NCI-H2196 treated with DMSO at 0.1 percent for 48 hours (cell line): ENCODE results near the gene ZCWPW1.

Experiments used
- DNase-seq: peaks from one replicate; lab custom pipeline; 2025; ENCODE audit not compliant: unreplicated experiment; lab: John Stamatoyannopoulos, UW

The ZCWPW1 gene

DNA sequence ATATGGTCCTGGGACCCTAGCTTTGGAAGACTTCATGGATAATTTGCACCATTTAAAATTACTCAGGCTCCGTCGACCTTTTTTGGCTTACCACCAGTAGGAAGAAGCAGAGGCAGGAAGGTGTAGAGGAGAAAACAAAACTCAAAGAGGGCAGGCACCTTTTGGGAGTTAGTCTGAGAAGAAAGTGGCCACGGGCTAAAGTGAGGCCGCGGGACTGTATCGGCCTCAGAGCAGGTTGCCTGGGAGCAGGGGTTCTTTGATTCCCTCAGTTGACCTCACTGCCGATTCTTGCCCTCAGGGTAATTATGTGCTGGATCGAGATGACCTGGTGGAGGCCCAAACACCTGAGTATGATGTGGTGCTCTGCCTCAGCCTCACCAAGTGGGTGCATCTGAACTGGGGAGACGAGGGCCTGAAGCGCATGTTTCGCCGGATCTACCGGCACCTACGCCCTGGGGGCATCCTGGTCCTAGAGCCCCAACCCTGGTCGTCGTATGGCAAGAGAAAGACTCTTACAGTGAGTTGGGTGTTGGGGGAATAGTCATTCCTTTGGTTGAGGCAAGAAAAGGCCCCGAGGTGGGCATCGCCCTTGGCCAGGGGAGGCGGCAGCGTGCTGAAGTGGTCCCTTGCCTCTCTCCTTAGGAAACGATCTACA is 4.2 kb upstream of the ZCWPW1 start:
- DNase-seq, result no peak

GRCh38 chr7:100432053-100432452 is 3.5 kb upstream of the ZCWPW1 start:
- DNase-seq, result no peak

- DNase-seq, result no peak
These were observed 2.8 kb upstream of the ZCWPW1 start for GRCh38 chr7:100431286-100431735.

- no peak for DNase-seq
These were observed 2.2 kb upstream of the ZCWPW1 start for GRCh38 chr7:100430493-100431285.

DNA sequence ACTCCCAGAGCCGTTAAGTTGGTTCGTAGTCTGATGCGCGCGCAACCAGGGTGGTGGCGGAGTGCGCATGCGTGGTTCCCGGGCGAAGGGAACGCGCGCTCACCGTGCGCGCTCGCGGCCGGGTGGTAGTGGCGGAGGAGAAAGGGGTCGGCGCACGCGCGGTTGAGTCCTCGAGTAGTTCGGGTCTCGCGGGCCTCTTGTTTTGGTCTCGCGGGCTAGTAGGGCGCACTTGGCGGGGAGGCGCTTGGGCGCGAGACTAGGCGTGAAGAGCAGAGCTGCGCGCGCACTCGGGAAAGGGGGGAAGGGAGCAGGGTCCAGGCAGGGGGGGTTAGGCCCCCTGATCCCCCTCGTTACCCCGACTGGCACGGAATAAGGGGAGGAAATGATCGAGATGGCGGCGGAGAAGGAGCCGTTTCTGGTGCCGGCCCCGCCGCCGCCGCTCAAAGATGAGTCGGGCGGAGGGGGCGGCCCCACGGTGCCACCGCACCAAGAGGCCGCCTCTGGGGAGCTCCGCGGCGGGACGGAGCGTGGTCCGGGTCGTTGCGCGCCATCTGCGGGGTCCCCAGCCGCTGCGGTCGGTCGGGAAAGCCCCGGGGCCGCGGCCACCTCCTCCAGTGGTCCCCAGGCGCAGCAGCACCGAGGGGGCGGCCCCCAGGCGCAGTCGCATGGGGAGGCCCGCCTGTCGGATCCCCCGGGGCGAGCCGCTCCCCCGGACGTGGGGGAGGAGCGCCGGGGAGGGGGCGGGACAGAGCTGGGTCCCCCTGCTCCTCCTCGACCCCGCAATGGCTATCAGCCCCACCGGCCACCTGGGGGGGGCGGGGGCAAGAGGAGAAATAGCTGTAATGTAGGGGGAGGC is 1.4 kb upstream of the ZCWPW1 start, which contains the start of gene MEPCE:
MEPCE (plus strand) TSS at position 195 of the 856 bp plus-strand sequence; CDS start at position 383, 188 bp downstream.
- peak; percentile 96 for DNase-seq

DNA sequence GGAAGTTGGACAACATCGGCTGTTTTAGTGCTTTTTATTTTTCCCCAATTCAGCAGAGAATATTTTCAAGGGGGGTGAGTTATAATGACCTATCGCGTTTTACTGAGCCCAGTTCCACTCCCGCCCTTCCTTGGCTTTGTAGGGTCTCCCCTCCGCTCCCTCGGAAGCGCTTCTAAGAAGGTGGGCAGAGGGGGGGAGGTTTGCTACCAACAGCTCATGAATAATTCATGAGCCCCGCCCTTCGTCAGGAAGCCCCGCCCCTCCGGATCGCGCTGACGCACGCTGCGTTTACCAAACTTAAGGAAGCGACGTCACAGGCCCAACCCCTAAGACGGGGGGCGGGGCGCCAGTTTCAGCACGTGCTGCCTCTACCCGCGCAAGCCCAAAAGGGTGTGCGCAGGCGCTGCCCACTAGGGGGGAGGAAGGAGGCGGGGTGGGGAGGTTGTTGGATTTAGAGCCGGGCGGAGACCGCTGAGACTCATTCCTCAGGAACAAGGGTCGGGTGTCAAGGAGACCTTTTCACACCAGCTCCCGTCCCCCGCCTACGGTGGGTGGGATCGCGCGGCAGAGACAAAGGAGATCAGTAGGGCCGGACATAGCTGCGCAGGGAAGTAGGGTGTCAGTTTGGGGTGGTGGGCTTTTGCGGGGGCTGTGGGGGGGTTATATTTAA is 599 bp upstream of the ZCWPW1 start:
- peak; percentile 96 for DNase-seq

DNA sequence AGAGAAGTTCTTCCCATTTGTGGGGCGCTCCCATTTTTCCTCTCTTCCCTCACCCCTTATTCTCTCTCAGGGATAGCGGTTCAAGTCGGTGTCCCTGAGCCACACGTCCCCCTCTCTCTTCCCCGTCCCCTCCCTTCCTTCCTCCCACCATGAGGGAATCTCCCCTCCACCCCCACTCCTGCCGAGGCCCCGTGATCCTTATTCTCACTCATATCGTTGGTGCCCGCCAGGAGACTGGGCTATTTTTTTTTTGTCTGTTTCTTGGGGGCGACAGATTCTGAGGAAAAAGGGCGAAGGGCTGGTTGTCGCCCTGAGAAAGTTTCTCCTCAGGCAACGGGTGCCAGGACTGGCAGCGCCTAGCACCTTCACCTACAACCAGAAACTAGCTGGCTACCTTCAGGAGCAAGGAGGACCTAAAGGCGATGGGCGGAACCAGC is 723 bp downstream of the ZCWPW1 start:
- no peak for DNase-seq

DNA sequence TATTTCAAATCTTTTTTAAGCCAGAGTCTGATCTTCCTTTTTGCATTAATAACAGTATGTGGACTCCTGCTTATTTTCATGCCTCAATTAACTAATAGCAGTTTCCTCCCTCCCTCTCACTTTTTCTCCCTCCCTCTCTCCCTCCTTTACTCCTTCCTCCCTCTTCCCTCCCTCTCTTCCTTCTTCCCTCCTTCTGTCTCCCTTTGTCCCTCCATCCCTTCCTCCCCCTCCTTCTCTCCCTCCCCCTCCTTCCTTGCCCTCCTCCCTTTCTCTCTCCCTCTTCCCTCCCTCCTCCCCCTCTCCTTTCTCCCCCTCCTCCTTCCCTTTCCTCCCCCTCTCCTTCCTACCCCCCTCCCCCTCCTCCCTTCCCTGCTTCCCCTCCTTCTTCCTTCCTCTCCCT is 2.0 kb downstream of the ZCWPW1 start:
- DNase-seq, result no peak

DNA sequence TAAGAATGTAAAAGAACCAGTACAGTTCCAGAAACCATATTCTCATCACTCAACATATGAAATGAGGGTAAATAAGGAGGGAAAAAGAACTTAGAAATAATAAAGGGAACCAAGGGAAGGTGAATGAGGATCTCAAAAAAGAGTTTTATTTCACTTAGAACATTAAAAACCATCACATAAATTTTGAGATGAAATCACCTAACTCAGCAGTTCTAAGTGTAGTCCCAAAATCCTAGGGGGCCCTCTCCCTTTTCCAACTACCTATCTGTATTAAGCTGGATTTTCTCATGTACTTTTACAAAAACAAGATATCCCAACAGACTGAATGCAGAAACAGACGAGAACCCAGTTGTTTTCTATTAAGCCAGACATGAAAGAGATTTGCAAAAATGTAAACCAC is 3.2 kb downstream of the ZCWPW1 start:
- no peak for DNase-seq

DNA sequence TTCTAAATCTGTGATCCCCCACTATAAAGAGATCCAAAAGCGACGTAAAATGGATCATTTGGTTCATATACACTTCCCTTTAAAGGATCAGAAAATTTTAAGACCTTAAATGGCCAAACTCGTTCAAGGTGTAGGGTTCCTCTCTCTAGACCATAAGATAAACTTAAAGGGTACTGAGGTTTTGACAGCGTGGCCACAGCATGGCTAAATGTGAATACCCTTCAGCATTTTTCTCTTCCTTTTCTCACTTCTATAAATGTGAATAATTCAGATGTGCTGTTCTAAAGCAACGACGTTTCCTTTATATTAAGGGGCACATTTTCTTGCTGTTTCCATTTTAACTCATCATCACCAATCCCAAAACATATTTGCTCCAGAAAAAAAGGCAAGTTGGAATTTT is 5.2 kb downstream of the ZCWPW1 start:
- DNase-seq, result no peak

GRCh38 chr7:100419660-100420226 is 8.8 kb downstream of the ZCWPW1 start:
- no peak for DNase-seq

- no peak for DNase-seq
These were observed 9.4 kb downstream of the ZCWPW1 start for GRCh38 chr7:100418930-100419659.

GRCh38 chr7:100415448-100415847 is 13.1 kb downstream of the ZCWPW1 start:
- no peak for DNase-seq

DNA sequence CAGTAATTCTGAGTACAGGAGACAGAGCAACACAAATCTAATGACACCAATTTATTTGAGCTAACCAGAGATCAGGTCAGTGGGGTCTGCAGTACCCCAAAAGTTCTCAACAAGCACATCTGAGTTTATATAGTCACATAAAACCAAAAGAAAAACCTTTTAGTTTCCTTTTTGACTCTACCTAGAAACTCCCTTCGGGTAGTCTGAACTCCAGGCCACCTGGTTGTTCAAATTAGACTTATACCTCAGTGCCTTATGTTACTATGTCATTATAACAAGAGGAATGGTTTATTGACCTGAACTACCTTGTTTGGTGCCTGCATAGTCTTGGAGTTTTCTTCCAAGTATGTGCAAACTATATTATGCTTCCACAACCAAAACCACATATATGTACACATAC is 14.6 kb downstream of the ZCWPW1 start:
- no peak for DNase-seq

DNA sequence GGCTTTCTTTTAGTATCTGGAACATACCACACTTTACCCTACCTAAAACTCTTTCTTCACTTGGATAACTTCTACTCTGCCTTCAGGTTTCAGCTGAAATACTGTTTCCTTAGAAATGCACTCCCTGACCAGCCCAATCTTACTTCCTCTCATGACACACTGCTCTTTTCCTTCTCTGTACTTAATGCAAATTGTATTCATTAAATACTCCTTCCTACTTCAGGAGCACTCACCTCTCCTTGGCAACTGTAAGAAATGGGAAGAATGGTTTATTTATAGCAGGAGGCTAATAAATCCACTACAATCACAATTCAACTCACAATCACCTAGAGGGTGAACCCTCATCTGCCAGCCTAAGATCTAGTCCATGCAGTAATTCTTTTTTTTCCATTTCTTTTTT is 15.2 kb downstream of the ZCWPW1 start:
- no peak for DNase-seq

- DNase-seq, result no peak
These were observed 17.4 kb downstream of the ZCWPW1 start for GRCh38 chr7:100411101-100411500.

- DNase-seq, result peak; percentile 20
These were observed 21.0 kb downstream of the ZCWPW1 start for GRCh38 chr7:100407285-100408180.

DNA sequence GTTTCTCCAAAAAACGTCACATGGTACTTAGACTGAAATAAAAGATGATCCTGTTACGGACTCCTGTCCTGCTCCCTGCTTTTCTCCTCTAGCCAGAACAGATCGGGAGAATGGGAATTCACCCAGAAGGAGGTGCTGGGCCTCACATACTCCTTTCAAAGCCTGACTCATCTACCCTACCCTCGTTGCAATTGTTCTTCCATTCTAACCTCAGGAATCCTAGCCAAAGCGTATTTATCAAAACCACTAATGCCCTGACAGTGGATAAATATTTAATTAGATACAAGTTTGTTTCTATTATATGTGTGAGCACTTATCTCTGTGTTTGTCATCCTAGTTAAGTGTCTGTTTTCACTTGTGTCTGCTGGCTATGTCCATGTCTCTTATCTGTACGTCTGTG is 21.7 kb downstream of the ZCWPW1 start:
- DNase-seq, result no peak

DNA sequence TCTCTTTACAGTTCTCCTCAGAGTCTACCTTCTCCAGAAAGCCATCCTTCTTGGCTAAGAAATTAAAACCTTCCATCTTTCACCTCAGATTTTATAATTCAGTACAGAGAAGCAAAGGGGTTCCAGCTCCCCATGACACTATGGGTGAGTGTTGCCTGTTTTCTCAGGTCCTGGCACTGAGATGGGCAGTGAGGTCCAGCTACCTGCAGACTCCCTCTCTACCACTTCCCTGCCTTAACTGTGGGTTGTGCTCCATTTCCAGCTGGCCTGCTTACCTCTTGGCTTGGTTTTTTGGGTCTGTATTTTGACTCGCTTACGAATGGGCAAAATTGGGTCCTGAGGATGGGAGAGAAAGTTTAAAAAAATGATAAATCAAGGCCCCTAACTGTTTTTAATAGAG is 26.3 kb downstream of the ZCWPW1 start:
- DNase-seq, result no peak
